ENCODE data around the gene PLXND1. TPM values are rescaled to one million over a fixed set of nuclear protein-coding genes. Genes with fewer than 3 reads are reported as not detected.

The PLXND1 gene
- total RNA-seq, 1 donor from 2014 or later: 56.9 TPM

- no peak for TF ChIP-seq CTCF (conservative IDR thresholded peaks at IDR 0.05)
- Mint-ChIP-seq H3K9me3 (no peaks in the 10 kb centered on the region), H3K27ac (no peak overlapping the region), H3K36me3 (no peaks in the 10 kb centered on the region), H3K27me3 (peaks cover 7% of the 10 kb centered on the region), H3K4me3 (no peak overlapping the region), H3K4me1 (ENCODE audit: unreplicated experiment) (peaks cover 44% of the 10 kb centered on the region)
- DNase-seq (ENCODE audit: extremely low spot score, unreplicated experiment): no peak
Observed at GRCh38 chr3:129555153-129555550, 51.3 kb downstream of the PLXND1 start.

- Mint-ChIP-seq H3K4me3 (no peak overlapping the region), H3K36me3 (no peaks in the 10 kb centered on the region), H3K27me3 (peaks cover 7% of the 10 kb centered on the region), H3K4me1 (ENCODE audit: unreplicated experiment) (peaks cover 44% of the 10 kb centered on the region), H3K27ac (no peak overlapping the region), H3K9me3 (no peaks in the 10 kb centered on the region)
- TF ChIP-seq CTCF (conservative IDR thresholded peaks at IDR 0.05): no peak
- no peak for DNase-seq (ENCODE audit: extremely low spot score, unreplicated experiment)
Observed at GRCh38 chr3:129554356-129555152, 51.9 kb downstream of the PLXND1 start.

- no peaks in the 10 kb centered on the region for H3K9me3 Mint-ChIP-seq
- no peak overlapping the region for H3K27ac Mint-ChIP-seq
- no peak for TF ChIP-seq CTCF (conservative IDR thresholded peaks at IDR 0.05)
- no peak for DNase-seq (ENCODE audit: extremely low spot score, unreplicated experiment)
- H3K4me3 Mint-ChIP-seq: no peak overlapping the region
- H3K4me1 Mint-ChIP-seq (ENCODE audit: unreplicated experiment): peaks cover 45% of the 10 kb centered on the region
- peaks cover 7% of the 10 kb centered on the region for H3K27me3 Mint-ChIP-seq
- no peaks in the 10 kb centered on the region for H3K36me3 Mint-ChIP-seq
Observed at GRCh38 chr3:129553719-129554118, 52.8 kb downstream of the PLXND1 start.

- Mint-ChIP-seq H3K4me1 (ENCODE audit: unreplicated experiment) (peaks cover 48% of the 10 kb centered on the region), H3K4me3 (no peak overlapping the region), H3K36me3 (no peaks in the 10 kb centered on the region), H3K27ac (no peak overlapping the region), H3K27me3 (peaks cover 7% of the 10 kb centered on the region), H3K9me3 (no peaks in the 10 kb centered on the region)
- no peak for TF ChIP-seq CTCF (conservative IDR thresholded peaks at IDR 0.05)
- DNase-seq (ENCODE audit: extremely low spot score, unreplicated experiment): no peak
Observed at GRCh38 chr3:129553171-129553570, 53.3 kb downstream of the PLXND1 start.

- Mint-ChIP-seq H3K4me3 (no peak overlapping the region), H3K9me3 (no peaks in the 10 kb centered on the region), H3K4me1 (ENCODE audit: unreplicated experiment) (peaks cover 44% of the 10 kb centered on the region), H3K27me3 (peaks cover 7% of the 10 kb centered on the region), H3K27ac (no peak overlapping the region), H3K36me3 (no peaks in the 10 kb centered on the region)
- no peak for DNase-seq (ENCODE audit: extremely low spot score, unreplicated experiment)
- TF ChIP-seq CTCF (conservative IDR thresholded peaks at IDR 0.05): no peak
Observed at GRCh38 chr3:129552287-129553050, 54.0 kb downstream of the PLXND1 start.
